Esophagus muscularis mucosa (tissue), 4 donors: Measurements from ENCODE around the gene RACGAP1.

Experiments used
- EP300 ChIP-seq: sonication (generic); formaldehyde crosslinking; IDR thresholded peaks from one replicate; pipeline ENCODE4 v1.6.1; 2017; ENCODE audit warnings: antibody characterized with exemption
- POLR2A ChIP-seq: fragments of 450-650 bp; IDR thresholded peaks from one replicate; pipeline ENCODE4 v1.6.1; 2017; ENCODE audit warnings: antibody characterized with exemption, moderate library complexity, mild to moderate bottlenecking, low read depth
- TF ChIP-seq, protein P1 (sequence below), 3 experiments: fragments of 200-600 bp in 2 of 3; fragments of 450-650 bp in 1 of 3; sonication (generic) in 2 of 3; IDR thresholded peaks; one replicate each; pipeline ENCODE4 v1.5.1; 2017 to 2019; ENCODE audit warnings: antibody characterized with exemption in 3 of 3, mild to moderate bottlenecking in 2 of 3, moderate library complexity in 1 of 3

- TF ChIP-seq, protein P1, sequence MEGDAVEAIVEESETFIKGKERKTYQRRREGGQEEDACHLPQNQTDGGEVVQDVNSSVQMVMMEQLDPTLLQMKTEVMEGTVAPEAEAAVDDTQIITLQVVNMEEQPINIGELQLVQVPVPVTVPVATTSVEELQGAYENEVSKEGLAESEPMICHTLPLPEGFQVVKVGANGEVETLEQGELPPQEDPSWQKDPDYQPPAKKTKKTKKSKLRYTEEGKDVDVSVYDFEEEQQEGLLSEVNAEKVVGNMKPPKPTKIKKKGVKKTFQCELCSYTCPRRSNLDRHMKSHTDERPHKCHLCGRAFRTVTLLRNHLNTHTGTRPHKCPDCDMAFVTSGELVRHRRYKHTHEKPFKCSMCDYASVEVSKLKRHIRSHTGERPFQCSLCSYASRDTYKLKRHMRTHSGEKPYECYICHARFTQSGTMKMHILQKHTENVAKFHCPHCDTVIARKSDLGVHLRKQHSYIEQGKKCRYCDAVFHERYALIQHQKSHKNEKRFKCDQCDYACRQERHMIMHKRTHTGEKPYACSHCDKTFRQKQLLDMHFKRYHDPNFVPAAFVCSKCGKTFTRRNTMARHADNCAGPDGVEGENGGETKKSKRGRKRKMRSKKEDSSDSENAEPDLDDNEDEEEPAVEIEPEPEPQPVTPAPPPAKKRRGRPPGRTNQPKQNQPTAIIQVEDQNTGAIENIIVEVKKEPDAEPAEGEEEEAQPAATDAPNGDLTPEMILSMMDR (IDR thresholded peaks at IDR 0.05), result no peak
- TF ChIP-seq POLR2A (no peak), EP300 (no peak)
These were observed 41.1 kb upstream of the RACGAP1 start for GRCh38 chr12:50066402-50066801.
